ENCODE results near the gene REEP2.

REEP2 gene

GRCh38 chr5:138476918-138477317 lies 38.1 kb downstream of the REEP2 start:
- in situ Hi-C loops (cut with HindIII; ENCODE audit: low pct_unique_long_range_greater_than_20kb, low sequenced_read_pairs): no loop called here
- no peak for DNase-seq (ENCODE audit: low read depth in 1 of 2, low spot score in 1 of 2)
- TF ChIP-seq JUND (IDR thresholded peaks at IDR 0.05; ENCODE audit: low read depth): no peak

- in situ Hi-C loops (cut with HindIII; ENCODE audit: low pct_unique_long_range_greater_than_20kb, low sequenced_read_pairs): no loop called here
Measured at GRCh38 chr5:138482638-138483037, 43.8 kb downstream of the REEP2 start.

GRCh38 chr5:138488481-138488945 lies 49.7 kb downstream of the REEP2 start:
- in situ Hi-C loops (cut with HindIII; ENCODE audit: low pct_unique_long_range_greater_than_20kb, low sequenced_read_pairs): no loop called here

More at GRCh38 chr5:138482638-138483037, 43.8 kb downstream of the REEP2 start:
- no peak for DNase-seq (ENCODE audit: low read depth in 1 of 2, low spot score in 1 of 2)
- no peak for TF ChIP-seq JUND (IDR thresholded peaks at IDR 0.05; ENCODE audit: low read depth)

DNA sequence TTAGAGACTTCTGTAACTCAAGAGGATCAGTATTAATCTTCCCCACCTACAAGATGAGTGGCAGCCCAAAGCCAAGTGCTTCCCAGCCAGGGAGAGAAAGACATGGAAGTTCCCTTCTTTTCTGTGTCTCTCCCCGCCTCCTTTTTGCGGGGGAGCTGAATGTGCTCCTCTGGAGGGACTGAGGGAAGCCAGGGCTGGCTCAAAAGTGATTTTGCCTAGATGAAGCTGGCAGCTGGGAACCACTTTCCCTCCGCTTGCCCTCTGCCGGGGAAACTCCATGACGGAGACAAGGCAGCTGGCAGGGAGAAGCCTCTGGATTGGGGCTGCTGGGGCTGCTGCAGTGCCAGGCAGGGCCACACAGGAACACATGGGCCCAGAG lies 50.8 kb downstream of the REEP2 start:
- in situ Hi-C loops (cut with HindIII; ENCODE audit: low pct_unique_long_range_greater_than_20kb, low sequenced_read_pairs): no loop called here
- no peak for DNase-seq (ENCODE audit: low read depth in 1 of 2, low spot score in 1 of 2)
- TF ChIP-seq JUND (IDR thresholded peaks at IDR 0.05; ENCODE audit: low read depth): no peak

More at GRCh38 chr5:138488481-138488945, 49.7 kb downstream of the REEP2 start:
- no peak for TF ChIP-seq JUND (IDR thresholded peaks at IDR 0.05; ENCODE audit: low read depth)
- DNase-seq (ENCODE audit: low read depth in 1 of 2, low spot score in 1 of 2): no peak

GRCh38 chr5:138490648-138491283 lies 51.9 kb downstream of the REEP2 start:
- no peak for DNase-seq (ENCODE audit: low read depth in 1 of 2, low spot score in 1 of 2)
- TF ChIP-seq JUND (IDR thresholded peaks at IDR 0.05; ENCODE audit: low read depth): no peak
- in situ Hi-C loops (cut with HindIII; ENCODE audit: low pct_unique_long_range_greater_than_20kb, low sequenced_read_pairs): no loop called here

DNA sequence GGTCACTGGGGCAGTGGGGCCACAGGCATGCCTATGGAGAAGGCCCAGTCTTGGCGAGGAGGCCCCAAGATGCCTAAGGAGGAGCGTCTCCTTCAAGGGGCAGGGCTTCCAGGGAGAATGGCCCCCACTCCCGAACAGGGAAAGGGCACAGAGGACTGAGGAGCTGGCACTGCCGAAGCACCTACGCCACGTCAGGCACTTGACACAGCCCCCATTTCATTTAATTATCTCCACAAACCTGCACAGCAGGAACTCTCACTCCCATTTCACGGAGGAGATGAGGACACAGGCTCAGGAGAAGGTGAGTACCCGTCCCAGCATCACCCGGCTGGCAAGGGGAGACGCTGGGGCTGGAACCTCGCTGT lies 52.4 kb downstream of the REEP2 start:
- no peak for TF ChIP-seq JUND (IDR thresholded peaks at IDR 0.05; ENCODE audit: low read depth)
- in situ Hi-C loops (cut with HindIII; ENCODE audit: low pct_unique_long_range_greater_than_20kb, low sequenced_read_pairs): no loop called here
- DNase-seq (ENCODE audit: low read depth in 1 of 2, low spot score in 1 of 2): peak in 1 of 2 experiments; percentile 60

DNA sequence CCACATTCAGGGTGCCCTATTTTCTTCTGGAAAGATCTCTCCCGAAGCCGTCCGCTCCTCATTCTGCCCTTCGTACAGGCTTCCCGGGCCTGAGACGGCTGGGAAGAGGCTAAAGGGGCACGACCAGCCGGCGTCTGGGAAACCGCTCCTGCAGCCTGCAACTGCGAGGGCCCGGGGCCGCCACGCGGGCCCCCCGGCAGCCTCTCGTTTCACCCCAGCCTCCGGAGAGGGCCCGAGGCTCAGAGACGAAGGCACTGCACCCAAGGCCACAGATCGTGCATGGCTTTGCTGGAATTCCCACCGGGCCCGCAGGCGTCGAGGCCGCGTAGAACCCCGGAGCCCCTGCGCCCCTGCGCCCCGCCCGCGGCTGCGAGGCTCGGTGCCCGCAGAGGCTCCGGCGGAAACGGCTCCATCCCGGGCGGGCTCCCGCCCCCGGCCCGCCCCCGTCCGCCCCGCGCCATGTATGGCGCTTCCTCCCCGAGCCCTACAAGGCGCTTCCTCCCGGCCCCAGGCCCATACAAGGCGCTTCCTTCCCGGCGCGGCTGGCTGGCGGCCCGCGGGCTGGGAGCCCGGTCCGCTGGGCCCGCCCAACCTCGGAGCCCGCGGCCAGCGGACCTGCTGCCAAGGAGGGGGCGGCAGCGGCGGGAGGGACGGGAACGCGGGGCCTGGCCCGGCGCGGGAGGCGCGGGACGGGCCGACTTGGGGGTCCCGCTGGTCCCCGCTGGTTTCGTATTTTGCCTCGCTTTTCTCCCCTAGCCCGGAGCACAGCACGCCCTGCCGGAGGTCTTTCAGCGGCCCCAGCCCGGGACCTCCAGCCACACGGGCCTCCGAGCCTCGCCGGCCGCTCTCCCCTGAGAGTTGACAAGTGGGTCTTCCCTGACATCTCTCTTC lies 53.1 kb downstream of the REEP2 start:
- in situ Hi-C loops (cut with HindIII; ENCODE audit: low pct_unique_long_range_greater_than_20kb, low sequenced_read_pairs): no loop called here
- peak; percentile 75 to 95 for DNase-seq (ENCODE audit: low read depth in 1 of 2, low spot score in 1 of 2)
- no peak for TF ChIP-seq JUND (IDR thresholded peaks at IDR 0.05; ENCODE audit: low read depth)

DNA sequence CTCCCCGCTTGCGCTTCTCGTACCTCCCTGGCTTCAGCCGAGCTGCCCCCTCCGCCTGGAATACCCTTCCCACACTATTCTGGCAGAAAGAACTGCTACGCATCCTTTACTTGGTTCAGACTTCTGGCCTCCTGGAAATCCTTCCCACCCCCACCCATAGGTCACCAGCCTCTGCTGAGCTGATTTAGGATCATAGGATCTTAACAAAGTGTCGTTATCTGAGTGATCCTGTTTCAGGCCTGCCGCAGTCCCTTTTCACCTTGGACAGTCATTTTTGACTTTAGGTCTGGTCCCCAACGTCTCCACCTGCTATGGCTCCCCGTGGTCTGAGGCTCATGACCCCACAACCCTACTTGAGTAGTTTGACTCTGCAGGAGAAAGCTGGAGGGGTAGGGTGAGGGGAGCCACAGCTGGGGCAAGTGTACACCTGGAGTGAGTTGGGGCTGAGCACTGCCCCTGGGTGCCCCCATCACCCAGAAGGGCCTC lies 53.7 kb downstream of the REEP2 start:
- TF ChIP-seq JUND (IDR thresholded peaks at IDR 0.05; ENCODE audit: low read depth): no peak
- in situ Hi-C loops (cut with HindIII; ENCODE audit: low pct_unique_long_range_greater_than_20kb, low sequenced_read_pairs): no loop called here
- no peak for DNase-seq (ENCODE audit: low read depth in 1 of 2, low spot score in 1 of 2)

GRCh38 chr5:138495351-138495750 lies 56.5 kb downstream of the REEP2 start:
- no peak for DNase-seq (ENCODE audit: low read depth in 1 of 2, low spot score in 1 of 2)
- no peak for TF ChIP-seq JUND (IDR thresholded peaks at IDR 0.05; ENCODE audit: low read depth)
- in situ Hi-C loops (cut with HindIII; ENCODE audit: low pct_unique_long_range_greater_than_20kb, low sequenced_read_pairs): no loop called here

Data from T47D (cell line).